ENCODE data around the gene NAA25.

- no peak for TF ChIP-seq POLR2A (IDR thresholded peaks at IDR 0.05; ENCODE audit: low read length)
- no peak for TF ChIP-seq GATA1 (IDR thresholded peaks at IDR 0.05; ENCODE audit: low read depth, low read length)
Observed at GRCh38 chr12:112148031-112148513, 39.5 kb upstream of the NAA25 start.

Measured in erythroblast (primary cell).